ENCODE measurements around the gene EFHC2. TPM values are rescaled to one million over a fixed set of nuclear protein-coding genes. Genes with fewer than 3 reads are reported as not detected.

EFHC2 gene
- total and polyA plus RNA-seq, 2 of the 8 experiments (the other 6 are each of a cell fraction or from before 2014, with no cell fraction given), result 1.8 to 3.4 TPM

DNA sequence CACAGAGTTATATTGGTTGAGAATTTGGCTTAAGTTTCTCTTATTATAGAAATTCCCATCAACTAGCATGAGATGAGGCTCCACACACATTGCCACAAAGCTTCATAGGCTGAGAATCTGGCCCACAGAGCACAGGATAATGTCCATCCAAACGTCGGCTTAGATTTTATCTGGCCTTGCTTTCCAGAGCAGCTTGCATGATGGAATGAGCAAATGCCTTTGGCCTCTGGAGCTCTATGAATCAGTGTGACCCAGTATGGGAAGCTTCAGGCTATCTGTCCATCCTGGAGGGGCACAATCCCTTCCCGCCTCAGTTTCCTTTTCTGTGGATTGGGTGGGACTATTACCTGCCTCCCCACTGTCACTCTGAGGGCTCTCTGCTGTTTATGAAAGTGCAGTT lies 238.8 kb downstream of the EFHC2 start:
- Histone ChIP-seq H2BK20ac (ENCODE audit: low read length) (no peak overlapping the region), H2AK5ac (ENCODE audit: low read depth, low read length) (no peak overlapping the region), H3K4ac (replicated peaks; ENCODE audit: insufficient read length, low read depth, low read length) (no peak overlapping the region), H3K27me3 (replicated peaks in 1 of 4; ENCODE audit: control insufficient read depth in 3 of 4, extremely low read depth in 1 of 4, insufficient read depth in 3 of 4, low read length in 3 of 4) (no peaks in the 10 kb centered on the region), H2BK12ac (ENCODE audit: low read depth, low read length) (no peak overlapping the region), H3K4me3 (ENCODE audit: extremely low read depth in 1 of 4, insufficient read depth in 2 of 4, low read depth in 3 of 4, low read length in 4 of 4) (no peak overlapping the region), H2BK120ac (replicated peaks; ENCODE audit: low read depth, low read length) (no peak overlapping the region), H3K9me3 (ENCODE audit: insufficient read depth in 2 of 2, low read depth in 1 of 2, low read length in 1 of 2) (0 out of 4 replicates have a peak, but pooled peaks cover 0 to 5% of the 10 kb centered on the region in 2 experiments), H3K4me2 (ENCODE audit: insufficient read depth in 1 of 2, low read depth in 2 of 2, low read length in 2 of 2) (no peak overlapping the region), H2BK15ac (ENCODE audit: low read length) (no peak overlapping the region), H4K8ac (ENCODE audit: extremely low read depth, insufficient read depth, low read length) (no peak overlapping the region), H4K5ac (ENCODE audit: insufficient read length, low read depth, low read length) (no peak overlapping the region), H3K56ac (replicated peaks; ENCODE audit: insufficient read length, low read depth, low read length) (no peak overlapping the region), H3K27ac (ENCODE audit: low read depth, low read length) (no peak overlapping the region), H3K9ac (replicated peaks in 1 of 4; ENCODE audit: extremely low read depth in 1 of 4, low read depth in 3 of 4, low read length in 3 of 4) (no peak overlapping the region), H2AFZ (ENCODE audit: low read length) (no peak overlapping the region), H4K91ac (replicated peaks; ENCODE audit: insufficient read length, low read length) (no peak overlapping the region), H2BK5ac (ENCODE audit: low read depth, low read length) (no peak overlapping the region), H3K79me2 (ENCODE audit: control insufficient read depth in 1 of 2, insufficient read depth in 2 of 2, low read length in 2 of 2) (no peaks in the 10 kb centered on the region), H3K79me1 (ENCODE audit: low read depth, low read length) (no peaks in the 10 kb centered on the region), H3K23me2 (ENCODE audit: low read depth, low read length) (no peaks in the 10 kb centered on the region), H3K23ac (ENCODE audit: insufficient read length) (no peak overlapping the region), H3K36me3 (ENCODE audit: control insufficient read depth in 2 of 4, insufficient read depth in 4 of 4, low read length in 3 of 4) (no peaks in the 10 kb centered on the region), H3K14ac (ENCODE audit: insufficient read length) (no peak overlapping the region), H3K4me1 (replicated peaks in 1 of 4; ENCODE audit: control insufficient read depth in 3 of 4, insufficient read depth in 4 of 4, low read length in 3 of 4) (no peaks in the 10 kb centered on the region), H4K20me1 (replicated peaks in 1 of 2; ENCODE audit: control insufficient read depth in 1 of 2, insufficient read depth in 2 of 2, low read length in 2 of 2) (no peaks in the 10 kb centered on the region), H3K18ac (ENCODE audit: extremely low read depth, low read length) (no peak overlapping the region)
- ChIA-PET POLR2A (ENCODE audit: partially characterized antibody) (no interaction called here), CTCF (ENCODE audit: partially characterized antibody) (interaction anchor here (1.1 kb wide), 1 partner anchor 139 kb away, joined by 3 read pairs; no protein-coding TSS in a partner anchor)
- 100% methylated on average over 3 of the region's 3 CpGs; no CpG with 5 or more reads in 1 of the 2 experiments for WGBS, 2 experiments (ENCODE audit: extremely low coverage in 1 of 2, insufficient coverage in 1 of 2, insufficient read length in 1 of 2, insufficient replicate concordance in 2 of 2, low coverage in 1 of 2, low lambda C conversion rate in 2 of 2, missing lambda C conversion rate in 1 of 2)
- FAIRE-seq (no peak), DNase-seq (ENCODE audit: low read depth in 1 of 2, low spot score in 2 of 2) (no peak)
- no peak for TF ChIP-seq SAP30 (IDR thresholded peaks at IDR 0.05; ENCODE audit: insufficient read depth, insufficient replicate concordance, low read length)
- TF ChIP-seq, protein P1, sequence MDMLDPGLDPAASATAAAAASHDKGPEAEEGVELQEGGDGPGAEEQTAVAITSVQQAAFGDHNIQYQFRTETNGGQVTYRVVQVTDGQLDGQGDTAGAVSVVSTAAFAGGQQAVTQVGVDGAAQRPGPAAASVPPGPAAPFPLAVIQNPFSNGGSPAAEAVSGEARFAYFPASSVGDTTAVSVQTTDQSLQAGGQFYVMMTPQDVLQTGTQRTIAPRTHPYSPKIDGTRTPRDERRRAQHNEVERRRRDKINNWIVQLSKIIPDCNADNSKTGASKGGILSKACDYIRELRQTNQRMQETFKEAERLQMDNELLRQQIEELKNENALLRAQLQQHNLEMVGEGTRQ (IDR thresholded peaks at IDR 0.05; ENCODE audit: low read length), result no peak
- no peak for TF ChIP-seq RNF2 (IDR thresholded peaks at IDR 0.05; ENCODE audit: borderline replicate concordance, low read depth, low read length, missing control alignments, poor library complexity, severe bottlenecking)
- TF ChIP-seq SP4 (IDR thresholded peaks at IDR 0.05; ENCODE audit: low read length), result no peak
- TF ChIP-seq RFX5 (IDR thresholded peaks at IDR 0.05; ENCODE audit: borderline replicate concordance, low read depth, low read length), result no peak
